Measurements from ENCODE around the gene P2RY1. TPM values are rescaled to one million over a fixed set of nuclear protein-coding genes. Genes with fewer than 3 reads are reported as not detected.
"Not testable (repeated sequence)": the region's sequence is repeated elsewhere in the genome, so short reads cannot be mapped to it uniquely, and the experiment has no call there.

P2RY1 gene
- total RNA-seq, 2 donors from 2014 or later = 3.0 to 5.0 TPM

DNA sequence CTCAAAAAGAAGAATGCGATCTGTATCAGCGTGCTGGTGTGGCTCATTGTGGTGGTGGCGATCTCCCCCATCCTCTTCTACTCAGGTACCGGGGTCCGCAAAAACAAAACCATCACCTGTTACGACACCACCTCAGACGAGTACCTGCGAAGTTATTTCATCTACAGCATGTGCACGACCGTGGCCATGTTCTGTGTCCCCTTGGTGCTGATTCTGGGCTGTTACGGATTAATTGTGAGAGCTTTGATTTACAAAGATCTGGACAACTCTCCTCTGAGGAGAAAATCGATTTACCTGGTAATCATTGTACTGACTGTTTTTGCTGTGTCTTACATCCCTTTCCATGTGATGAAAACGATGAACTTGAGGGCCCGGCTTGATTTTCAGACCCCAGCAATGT lies 1.3 kb downstream of the P2RY1 start:
- no peaks in the 10 kb centered on the region for H3K27me3 ChIP-seq (replicated peaks; ENCODE audit: insufficient read depth)
- H3K4me3 ChIP-seq = peak overlapping the region; percentile 87
- no peak for DNase-seq (ENCODE audit: low spot score)
- no peak for ATAC-seq (ENCODE audit: insufficient number of reproducible peaks, low FRiP score, low read depth)
- H3K4me1 ChIP-seq (ENCODE audit: control insufficient read depth in 1 of 2, low read depth in 2 of 2) = peaks cover 0 to 17% of the 10 kb centered on the region in 2 donors
- H3K36me3 ChIP-seq = no peaks in the 10 kb centered on the region
- H3K27ac ChIP-seq = no peak overlapping the region
- TF ChIP-seq, protein P1, sequence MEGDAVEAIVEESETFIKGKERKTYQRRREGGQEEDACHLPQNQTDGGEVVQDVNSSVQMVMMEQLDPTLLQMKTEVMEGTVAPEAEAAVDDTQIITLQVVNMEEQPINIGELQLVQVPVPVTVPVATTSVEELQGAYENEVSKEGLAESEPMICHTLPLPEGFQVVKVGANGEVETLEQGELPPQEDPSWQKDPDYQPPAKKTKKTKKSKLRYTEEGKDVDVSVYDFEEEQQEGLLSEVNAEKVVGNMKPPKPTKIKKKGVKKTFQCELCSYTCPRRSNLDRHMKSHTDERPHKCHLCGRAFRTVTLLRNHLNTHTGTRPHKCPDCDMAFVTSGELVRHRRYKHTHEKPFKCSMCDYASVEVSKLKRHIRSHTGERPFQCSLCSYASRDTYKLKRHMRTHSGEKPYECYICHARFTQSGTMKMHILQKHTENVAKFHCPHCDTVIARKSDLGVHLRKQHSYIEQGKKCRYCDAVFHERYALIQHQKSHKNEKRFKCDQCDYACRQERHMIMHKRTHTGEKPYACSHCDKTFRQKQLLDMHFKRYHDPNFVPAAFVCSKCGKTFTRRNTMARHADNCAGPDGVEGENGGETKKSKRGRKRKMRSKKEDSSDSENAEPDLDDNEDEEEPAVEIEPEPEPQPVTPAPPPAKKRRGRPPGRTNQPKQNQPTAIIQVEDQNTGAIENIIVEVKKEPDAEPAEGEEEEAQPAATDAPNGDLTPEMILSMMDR (IDR thresholded peaks at IDR 0.05) = no peak
- H3K9me3 ChIP-seq = no peaks in the 10 kb centered on the region

DNA sequence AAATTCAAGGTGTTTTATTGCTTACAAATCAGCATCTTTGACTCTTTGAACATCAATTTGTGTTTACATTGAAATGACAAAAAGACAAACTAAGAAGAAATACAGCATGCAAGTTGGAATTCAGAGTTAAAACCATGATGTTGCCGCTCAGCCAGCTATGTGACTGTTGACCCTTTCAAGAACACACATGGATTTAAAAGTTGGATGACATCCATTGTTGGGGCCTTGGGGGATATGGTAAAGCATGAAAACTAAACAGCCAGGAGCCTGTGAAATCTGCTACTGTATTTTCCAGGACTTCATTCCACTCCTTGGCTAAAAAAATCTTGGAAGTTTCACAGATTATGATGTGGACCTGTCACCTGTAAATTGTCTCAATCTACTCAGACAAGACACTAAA lies 4.6 kb downstream of the P2RY1 start:
- H3K4me3 ChIP-seq = no peak overlapping the region
- no peak overlapping the region for H3K27ac ChIP-seq

DNA sequence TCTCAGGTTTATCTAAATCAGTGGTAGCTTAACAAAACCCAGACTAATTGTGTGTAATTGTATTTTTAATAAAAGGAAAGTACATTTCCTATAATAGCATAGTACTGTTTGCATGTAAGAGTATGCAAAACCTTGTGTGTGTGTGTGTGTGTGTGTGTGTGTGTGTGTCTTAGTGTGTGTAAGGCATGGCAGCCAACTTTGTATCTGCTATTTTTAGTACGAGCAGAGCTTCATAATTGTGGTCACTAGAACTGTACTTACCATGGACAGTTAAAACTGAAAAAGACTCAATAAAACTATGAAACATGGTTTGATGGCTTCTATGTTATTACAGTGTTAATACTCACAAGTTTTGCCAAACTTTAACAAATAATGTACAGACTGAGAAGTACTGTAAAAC lies 6.2 kb downstream of the P2RY1 start:
- TF ChIP-seq, protein P1 (IDR thresholded peaks at IDR 0.05) = no peak
- DNase-seq (ENCODE audit: low spot score) = no peak
- no peak overlapping the region for H3K27ac ChIP-seq
- H3K4me1 ChIP-seq (ENCODE audit: control insufficient read depth in 1 of 2, low read depth in 2 of 2) = peaks cover 0 to 15% of the 10 kb centered on the region in 2 donors
- no peak for ATAC-seq (ENCODE audit: insufficient number of reproducible peaks, low FRiP score, low read depth)
- no peaks in the 10 kb centered on the region for H3K27me3 ChIP-seq (replicated peaks; ENCODE audit: insufficient read depth)
- no peak overlapping the region for H3K4me3 ChIP-seq
- H3K9me3 ChIP-seq = no peaks in the 10 kb centered on the region
- no peaks in the 10 kb centered on the region for H3K36me3 ChIP-seq

More for the DNA sequence above, 4.6 kb downstream of the P2RY1 start:
- DNase-seq (ENCODE audit: low spot score) (no peak), ATAC-seq (ENCODE audit: insufficient number of reproducible peaks, low FRiP score, low read depth) (no peak)
- no peaks in the 10 kb centered on the region for H3K27me3 ChIP-seq (replicated peaks; ENCODE audit: insufficient read depth)
- no peaks in the 10 kb centered on the region for H3K9me3 ChIP-seq
- TF ChIP-seq, protein P1 (IDR thresholded peaks at IDR 0.05) = no peak
- H3K4me1 ChIP-seq (ENCODE audit: control insufficient read depth in 1 of 2, low read depth in 2 of 2) = peaks cover 0 to 17% of the 10 kb centered on the region in 2 donors
- no peaks in the 10 kb centered on the region for H3K36me3 ChIP-seq

DNA sequence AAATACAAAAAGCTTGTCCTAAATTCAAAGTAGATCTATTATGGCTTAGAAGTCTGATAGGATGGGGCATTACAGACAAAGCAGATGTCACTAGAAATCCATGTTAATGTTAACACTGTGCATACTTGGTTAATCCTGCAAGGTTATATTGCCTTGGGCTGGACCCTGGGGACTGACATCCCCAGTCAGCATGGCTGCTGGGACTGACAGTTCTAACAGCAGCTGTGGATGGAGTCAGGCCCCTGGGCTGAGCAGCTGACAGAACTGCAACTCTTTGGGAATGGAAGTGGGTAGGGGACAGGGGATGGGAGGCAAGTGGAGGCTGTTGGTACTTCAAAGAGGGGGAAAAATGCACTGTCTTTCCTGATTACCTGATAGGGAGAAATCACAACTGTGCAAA lies 7.5 kb downstream of the P2RY1 start:
- Histone ChIP-seq H3K4me3 (no peak overlapping the region), H3K36me3 (no peaks in the 10 kb centered on the region), H3K27me3 (replicated peaks; ENCODE audit: insufficient read depth) (no peaks in the 10 kb centered on the region), H3K4me1 (ENCODE audit: control insufficient read depth in 1 of 2, low read depth in 2 of 2) (peaks cover 0 to 3% of the 10 kb centered on the region in 2 donors), H3K9me3 (no peaks in the 10 kb centered on the region), H3K27ac (no peak overlapping the region)
- TF ChIP-seq, protein P1 (IDR thresholded peaks at IDR 0.05) = no peak
- ATAC-seq (ENCODE audit: insufficient number of reproducible peaks, low FRiP score, low read depth) (no peak), DNase-seq (ENCODE audit: low spot score) (no peak)

DNA sequence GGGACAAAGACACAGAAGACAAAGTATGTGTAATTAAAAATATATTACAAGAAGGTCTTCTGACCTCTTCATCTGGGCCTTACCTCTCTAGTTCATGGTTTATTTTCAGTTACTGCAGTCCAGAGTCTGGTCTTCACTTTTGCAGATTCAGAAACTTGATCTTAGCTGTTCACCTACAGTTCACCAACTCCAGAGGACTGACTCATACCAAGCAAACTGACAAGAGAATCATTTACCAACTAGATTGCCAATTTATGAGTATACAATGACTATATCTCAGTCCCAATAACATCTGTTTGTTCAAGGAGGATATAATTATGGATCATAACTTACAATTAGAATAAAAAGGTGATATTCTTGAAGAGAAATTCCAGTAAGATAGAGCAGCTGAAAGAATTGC lies 9.0 kb downstream of the P2RY1 start:
- Histone ChIP-seq H3K27ac (no peak overlapping the region), H3K36me3 (no peaks in the 10 kb centered on the region), H3K4me3 (no peak overlapping the region), H3K27me3 (replicated peaks; ENCODE audit: insufficient read depth) (no peaks in the 10 kb centered on the region), H3K9me3 (no peaks in the 10 kb centered on the region), H3K4me1 (ENCODE audit: control insufficient read depth in 1 of 2, low read depth in 2 of 2) (no peaks in the 10 kb centered on the region)
- TF ChIP-seq, protein P1 (IDR thresholded peaks at IDR 0.05) = no peak
- DNase-seq (ENCODE audit: low spot score) (no peak), ATAC-seq (ENCODE audit: insufficient number of reproducible peaks, low FRiP score, low read depth) (no peak)

DNA sequence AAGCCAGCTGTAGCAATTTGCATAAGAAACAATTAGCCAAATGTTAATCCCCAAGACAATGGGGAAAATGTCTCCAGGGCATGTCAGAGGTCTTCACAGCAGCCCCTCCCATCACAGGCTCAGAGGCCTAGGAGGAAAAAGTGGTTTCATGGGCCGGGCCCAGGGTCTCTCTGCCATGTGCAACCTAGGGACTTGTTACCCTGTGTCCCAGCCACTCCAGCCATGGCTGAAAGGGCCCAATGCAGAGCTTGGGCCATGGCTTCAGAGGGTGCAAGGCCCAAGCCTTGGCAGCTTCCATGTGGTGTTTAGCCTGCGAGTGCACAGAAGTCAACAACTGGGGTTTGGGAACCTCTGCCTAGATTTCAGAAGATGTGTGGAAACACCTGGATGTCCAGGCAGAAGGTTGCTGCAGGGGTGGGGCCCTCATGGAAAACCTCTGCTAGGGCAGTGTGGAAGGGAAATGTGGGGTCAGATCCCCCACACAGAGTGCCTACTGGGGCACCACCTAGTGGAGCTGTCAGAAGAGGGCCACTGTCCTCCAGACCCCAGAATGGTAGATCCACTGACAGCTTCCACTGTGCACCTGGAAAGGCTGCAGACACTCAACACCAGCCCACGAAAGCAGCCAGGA lies 11.8 kb downstream of the P2RY1 start:
- ATAC-seq (ENCODE audit: insufficient number of reproducible peaks, low FRiP score, low read depth); H3K9me3 ChIP-seq; H3K27ac ChIP-seq; H3K36me3 ChIP-seq; H3K27me3 ChIP-seq (replicated peaks; ENCODE audit: insufficient read depth); H3K4me1 ChIP-seq (ENCODE audit: control insufficient read depth in 1 of 2, low read depth in 2 of 2); H3K4me3 ChIP-seq; DNase-seq (ENCODE audit: low spot score): not testable (repeated sequence)

DNA sequence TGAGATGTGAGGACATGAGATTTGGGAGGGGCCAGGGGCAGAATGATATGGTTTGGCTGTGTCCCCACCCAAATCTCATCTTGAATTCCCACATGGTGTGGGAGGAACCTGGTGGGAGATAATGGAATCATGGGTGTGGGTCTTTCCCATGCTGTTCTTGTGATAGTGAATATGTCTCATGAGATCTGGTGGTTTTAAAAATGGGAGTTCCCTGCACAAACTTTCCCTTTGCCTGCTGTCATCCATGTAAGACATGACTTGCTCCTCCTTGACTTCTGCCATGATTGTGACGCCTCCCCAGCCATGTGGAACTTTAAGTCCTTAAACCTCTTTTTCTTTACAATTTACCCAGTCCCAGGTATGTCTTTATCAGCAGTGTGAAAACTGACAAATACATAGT lies 12.7 kb downstream of the P2RY1 start:
- ATAC-seq (ENCODE audit: insufficient number of reproducible peaks, low FRiP score, low read depth) = not testable (repeated sequence)

More for the DNA sequence above, 12.7 kb downstream of the P2RY1 start:
- not testable (repeated sequence) for H3K9me3 ChIP-seq; H3K4me3 ChIP-seq; H3K27ac ChIP-seq; H3K36me3 ChIP-seq; DNase-seq (ENCODE audit: low spot score); H3K4me1 ChIP-seq (ENCODE audit: control insufficient read depth in 1 of 2, low read depth in 2 of 2); H3K27me3 ChIP-seq (replicated peaks; ENCODE audit: insufficient read depth)
